ENCODE results near the gene ENTHD1. TPM values are rescaled to one million over a fixed set of nuclear protein-coding genes. Genes with fewer than 3 reads are reported as not detected.

Gene ENTHD1
- total and polyA plus RNA-seq, 9 of the 15 experiments (the other 6 are each of a cell fraction or from before 2014, with no cell fraction given), result 0.13 to 0.98 (median 0.35) TPM

- POLR2A ChIA-PET, result interaction anchor here (0.8 kb wide), 1 partner anchor 20 kb away, joined by 3 read pairs; no protein-coding TSS in a partner anchor
- ATAC-seq, result no peak
- no peak overlapping the region; a peak in 1 of 4 replicates for H3K9ac ChIP-seq (ENCODE audit: insufficient read depth in 1 of 2, low read depth in 2 of 2, low read length in 2 of 2)
- H3K79me2 ChIP-seq (ENCODE audit: control insufficient read depth, insufficient read depth, low read length), result no peaks in the 10 kb centered on the region
- CTCF ChIA-PET (ENCODE audit: low intra/inter-chr PET ratio), result no interaction called here
- H3K36me3 ChIP-seq (ENCODE audit: control insufficient read depth, insufficient read depth, low read length), result no peaks in the 10 kb centered on the region
- H3K4me3 ChIP-seq, result no peak overlapping the region
- FAIRE-seq, result no peak
- no peak overlapping the region for H3K4me2 ChIP-seq (ENCODE audit: insufficient read depth, low read length)
- intact Hi-C loops (cut with micrococcal nuclease), result no loop called here
- in situ Hi-C loops (cut with MboI), result no loop called here
- H2AFZ ChIP-seq (ENCODE audit: low read depth, low read length), result no peak overlapping the region
- no peaks in the 10 kb centered on the region for H3K9me1 ChIP-seq (ENCODE audit: control insufficient read depth, insufficient read depth, low read length)
- H4K20me1 ChIP-seq (replicated peaks; ENCODE audit: control insufficient read depth, insufficient read depth, low read length), result no peaks in the 10 kb centered on the region
- no TSS peak for BruUV-seq (replicated peaks)
- H3K27ac ChIP-seq (ENCODE audit: extremely low read depth, low read depth, low read length), result no peak overlapping the region
- TF ChIP-seq ARID3B (CRISPR knock-in tag; IDR thresholded peaks at IDR 0.05; ENCODE audit: borderline replicate concordance), result no peak
- no peak for TF ChIP-seq TOE1 (IDR thresholded peaks at IDR 0.05; ENCODE audit: borderline replicate concordance)
- no peak for TF ChIP-seq TOE1 (CRISPR knock-in tag; IDR thresholded peaks at IDR 0.05; ENCODE audit: borderline replicate concordance, low read depth)
- TF ChIP-seq ZNF282 (CRISPR knock-in tag; IDR thresholded peaks at IDR 0.05), result no peak
- no peak for TF ChIP-seq BACH1 (tag; IDR thresholded peaks at IDR 0.05)
- TF ChIP-seq ARHGAP35 (IDR thresholded peaks at IDR 0.05; ENCODE audit: partially characterized antibody), result no peak
- no peak for TF ChIP-seq ELK3 (CRISPR knock-in tag; IDR thresholded peaks at IDR 0.05)
- no peak for TF ChIP-seq LEF1 (IDR thresholded peaks at IDR 0.05)
- no peak for TF ChIP-seq MCM7 (IDR thresholded peaks at IDR 0.05)
- no peak for TF ChIP-seq CXXC5 (CRISPR knock-in tag; IDR thresholded peaks at IDR 0.05)
- TF ChIP-seq NR2C2 (CRISPR knock-in tag; IDR thresholded peaks at IDR 0.05), result no peak
- no peak for TF ChIP-seq NR2C2 (tag; IDR thresholded peaks at IDR 0.05)
- TF ChIP-seq TAF9B (IDR thresholded peaks at IDR 0.05; ENCODE audit: partially characterized antibody), result no peak
- TF ChIP-seq KDM2B (CRISPR knock-in tag; IDR thresholded peaks at IDR 0.05), result no peak
- no peaks in the 10 kb centered on the region for H3K9me3 ChIP-seq (replicated peaks; ENCODE audit: control insufficient read depth, insufficient read depth, low read depth, low read length)
- H3K27me3 ChIP-seq (ENCODE audit: control insufficient read depth in 2 of 2, insufficient read depth in 2 of 2, low read length in 2 of 2), result no peaks in the 10 kb centered on the region
- peaks cover 0 to 24% of the 10 kb centered on the region in 2 experiments; a peak in 3 of 5 replicates for H3K4me1 ChIP-seq (replicated peaks in 1 of 2; ENCODE audit: control insufficient read depth in 2 of 2, insufficient read depth in 2 of 2, low read length in 2 of 2)
- DNase-seq (ENCODE audit: extremely low read depth in 1 of 4, low spot score in 3 of 4), result no peak
- WGBS (ENCODE audit: insufficient coverage, low coverage, missing lambda C conversion rate), result 29% methylated on average over 7 of the region's 14 CpGs
These were observed 199.5 kb downstream of the ENTHD1 start for GRCh38 chr22:39693943-39694500.

Measured in K562 (cell line).